Upper lobe of right lung (tissue), 1 donor: ENCODE data around the gene EN2. TPM values are rescaled to one million over a fixed set of nuclear protein-coding genes. Genes with fewer than 3 reads are reported as not detected.

Experiments used
- ATAC-seq: fragments of 200-7000 bp; cut with Tn5 transposase; one replicate; pipeline ENCODE4 v1.9.1; 2020; ENCODE audit warnings: mild to moderate bottlenecking, moderate library complexity
- DNase-seq: peaks from one replicate; pipeline ENCODE4 v3.0.0-alpha.2; 2020
- H3K27ac ChIP-seq: fragments of 200-600 bp; one replicate; pipeline ENCODE4 v1.8.0; 2022
- H3K27me3 ChIP-seq: fragments of 200-600 bp; one replicate; pipeline ENCODE4 v1.8.0; 2022; ENCODE audit warnings: mild to moderate bottlenecking
- H3K36me3 ChIP-seq: fragments of 200-600 bp; one replicate; pipeline ENCODE4 v1.8.0; 2022
- H3K4me1 ChIP-seq: fragments of 200-600 bp; one replicate; pipeline ENCODE4 v1.8.0; 2022
- H3K4me3 ChIP-seq: fragments of 200-600 bp; one replicate; pipeline ENCODE4 v1.8.0; 2022; ENCODE audit warnings: mild to moderate bottlenecking
- H3K9me3 ChIP-seq: fragments of 200-600 bp; one replicate; pipeline ENCODE4 v1.8.0; 2022
- intact Hi-C: fragments of 100-400 bp; cut with DNase I; formaldehyde crosslinking; loops from one replicate; pipeline ENCODE4 v1.11.0; 2022
- total RNA-seq: library from RNA; stranded (reverse); fragmentation: NEBNext Ultra II Directional; extraction: Animal tissue kit (Norgen Biotek cat#: 25700); gene quantifications from one replicate; pipeline ENCODE4 v1.2.1, GENCODE V29; 2021
- TF ChIP-seq, protein P1 (sequence below): fragments of 200-600 bp; IDR thresholded peaks from one replicate; pipeline ENCODE4 v1.8.0; 2022; ENCODE audit warnings: antibody characterized with exemption
- donor health status: DM: no; HTN: yes; CAD: no; lungs with severe emphysema.

EN2 gene
- total RNA-seq, 1 donor from 2014 or later: not detected

DNA sequence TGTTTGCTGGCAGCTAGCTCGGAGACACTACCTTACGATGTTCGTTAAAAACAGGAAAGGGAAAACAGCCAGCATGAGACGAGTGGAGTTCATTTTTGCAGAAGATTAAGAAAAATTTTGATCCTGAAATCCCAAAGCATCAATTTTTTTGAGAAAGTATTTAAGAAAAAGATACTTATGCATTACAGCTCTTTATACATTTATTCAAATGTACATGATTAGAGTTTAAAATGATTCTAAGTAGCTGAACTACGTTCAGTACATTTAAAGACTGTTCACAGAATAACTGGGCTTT lies 53.7 kb downstream of the EN2 start:
- no peak overlapping the region for H3K4me3 ChIP-seq
- intact Hi-C loops: no loop called here
- H3K27me3 ChIP-seq: peaks cover 93% of the 10 kb centered on the region
- H3K9me3 ChIP-seq: no peaks in the 10 kb centered on the region
- no peak for ATAC-seq
- TF ChIP-seq, protein P1, sequence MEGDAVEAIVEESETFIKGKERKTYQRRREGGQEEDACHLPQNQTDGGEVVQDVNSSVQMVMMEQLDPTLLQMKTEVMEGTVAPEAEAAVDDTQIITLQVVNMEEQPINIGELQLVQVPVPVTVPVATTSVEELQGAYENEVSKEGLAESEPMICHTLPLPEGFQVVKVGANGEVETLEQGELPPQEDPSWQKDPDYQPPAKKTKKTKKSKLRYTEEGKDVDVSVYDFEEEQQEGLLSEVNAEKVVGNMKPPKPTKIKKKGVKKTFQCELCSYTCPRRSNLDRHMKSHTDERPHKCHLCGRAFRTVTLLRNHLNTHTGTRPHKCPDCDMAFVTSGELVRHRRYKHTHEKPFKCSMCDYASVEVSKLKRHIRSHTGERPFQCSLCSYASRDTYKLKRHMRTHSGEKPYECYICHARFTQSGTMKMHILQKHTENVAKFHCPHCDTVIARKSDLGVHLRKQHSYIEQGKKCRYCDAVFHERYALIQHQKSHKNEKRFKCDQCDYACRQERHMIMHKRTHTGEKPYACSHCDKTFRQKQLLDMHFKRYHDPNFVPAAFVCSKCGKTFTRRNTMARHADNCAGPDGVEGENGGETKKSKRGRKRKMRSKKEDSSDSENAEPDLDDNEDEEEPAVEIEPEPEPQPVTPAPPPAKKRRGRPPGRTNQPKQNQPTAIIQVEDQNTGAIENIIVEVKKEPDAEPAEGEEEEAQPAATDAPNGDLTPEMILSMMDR: no peak
- no peaks in the 10 kb centered on the region for H3K36me3 ChIP-seq
- H3K4me1 ChIP-seq: peaks cover 7% of the 10 kb centered on the region
- no peak for DNase-seq
- no peak overlapping the region for H3K27ac ChIP-seq

DNA sequence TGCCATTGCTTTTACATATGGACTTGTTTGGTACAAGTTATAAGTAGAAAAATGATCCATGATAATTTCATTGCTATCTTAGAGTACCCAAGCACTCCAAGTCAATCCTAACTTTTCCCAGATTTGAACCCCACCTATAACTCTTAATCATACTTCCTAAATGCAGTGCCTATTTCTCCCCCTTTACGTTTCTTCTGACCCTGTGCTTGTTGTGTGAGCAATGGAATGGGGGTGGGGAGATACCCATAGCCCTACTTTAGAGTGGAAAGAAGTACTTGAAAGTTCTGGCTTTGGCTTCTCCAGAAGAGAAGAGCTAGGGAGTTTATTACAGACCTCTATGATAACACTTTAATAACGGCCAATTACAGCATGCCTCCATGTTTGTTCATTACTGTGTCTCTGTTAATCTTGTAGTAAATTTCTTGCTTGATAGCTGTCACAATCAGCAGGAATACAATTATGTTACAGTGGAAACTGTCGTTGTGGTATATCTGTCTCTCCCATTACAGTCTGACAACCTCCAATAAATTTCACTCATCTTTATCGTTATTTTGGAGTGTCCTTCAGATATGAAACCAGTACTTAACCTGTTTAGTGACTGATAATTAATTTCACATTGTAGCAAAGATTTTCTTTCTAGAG lies 54.4 kb downstream of the EN2 start:
- H3K4me1 ChIP-seq: peaks cover 7% of the 10 kb centered on the region
- intact Hi-C loops: no loop called here
- TF ChIP-seq, protein P1: no peak
- H3K4me3 ChIP-seq: no peak overlapping the region
- DNase-seq (no peak), ATAC-seq (no peak)
- H3K27ac ChIP-seq: no peak overlapping the region
- no peaks in the 10 kb centered on the region for H3K9me3 ChIP-seq
- H3K27me3 ChIP-seq: peaks cover 93% of the 10 kb centered on the region
- no peaks in the 10 kb centered on the region for H3K36me3 ChIP-seq

DNA sequence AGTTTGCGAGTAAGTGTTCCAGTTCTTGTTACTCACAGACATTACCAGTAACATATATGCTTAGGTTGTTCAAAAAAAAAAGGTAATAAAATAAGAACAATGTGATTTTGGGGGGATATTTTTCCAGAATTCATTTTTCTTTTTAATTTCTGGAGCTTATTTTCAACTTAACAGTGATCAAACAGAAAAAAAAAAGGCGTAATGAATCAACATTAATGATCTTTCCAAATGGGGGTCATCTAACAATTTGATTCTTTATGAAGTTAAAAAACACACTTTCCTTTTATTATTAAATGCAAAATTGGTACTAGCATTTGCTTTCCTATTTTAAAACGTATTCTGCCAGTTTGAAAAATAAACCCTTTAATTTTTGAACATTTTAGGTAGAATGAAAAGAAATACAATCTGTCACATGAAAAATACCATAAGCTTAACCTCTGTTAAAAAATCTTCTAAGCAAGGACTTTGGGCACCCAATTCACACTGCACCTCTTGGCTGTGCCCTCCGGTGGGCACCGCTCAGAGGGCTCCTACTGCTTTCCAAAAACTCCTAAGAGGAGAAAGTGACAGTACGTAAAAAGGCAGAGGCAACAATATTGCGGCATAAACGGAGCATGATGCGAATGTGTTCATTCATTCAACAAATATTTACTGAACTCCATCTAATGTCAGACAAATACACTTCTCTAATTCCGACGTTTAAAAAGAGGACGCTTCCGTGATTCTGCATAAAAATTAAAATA lies 55.8 kb downstream of the EN2 start:
- intact Hi-C loops: no loop called here
- Histone ChIP-seq H3K36me3 (no peaks in the 10 kb centered on the region), H3K27ac (no peak overlapping the region), H3K4me3 (no peak overlapping the region), H3K9me3 (no peaks in the 10 kb centered on the region), H3K27me3 (peaks cover 83% of the 10 kb centered on the region), H3K4me1 (peaks cover 7% of the 10 kb centered on the region)
- no peak for DNase-seq
- ATAC-seq: no peak
- TF ChIP-seq, protein P1: no peak

DNA sequence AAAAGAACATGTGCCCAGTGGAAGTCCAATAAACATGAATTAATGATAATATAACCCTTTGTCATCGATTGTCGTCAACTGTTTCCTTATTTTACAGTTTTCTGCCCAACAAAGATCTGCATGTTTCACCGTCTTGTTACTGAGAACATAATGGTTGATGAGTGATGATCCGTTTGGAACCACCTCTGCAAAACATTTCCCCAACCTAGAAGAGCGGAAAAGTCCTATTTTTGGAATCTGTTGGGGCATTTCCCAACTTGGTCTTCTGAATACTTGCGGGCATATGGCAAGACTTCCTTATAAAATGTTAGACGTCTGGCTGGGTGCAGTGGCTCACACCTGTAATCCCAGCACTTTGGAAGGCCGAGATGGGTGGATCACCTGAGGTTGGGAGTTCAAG lies 56.4 kb downstream of the EN2 start:
- H3K4me3 ChIP-seq: no peak overlapping the region
- DNase-seq (no peak), ATAC-seq (no peak)
- no peak overlapping the region for H3K27ac ChIP-seq
- intact Hi-C loops: no loop called here
- H3K36me3 ChIP-seq: no peaks in the 10 kb centered on the region
- peaks cover 7% of the 10 kb centered on the region for H3K4me1 ChIP-seq
- TF ChIP-seq, protein P1: no peak
- H3K27me3 ChIP-seq: peaks cover 82% of the 10 kb centered on the region
- no peaks in the 10 kb centered on the region for H3K9me3 ChIP-seq

Other genes starting within 250 kb of the EN2 start
- gene INSIG1, start 160.3 kb upstream of the EN2 start, total RNA-seq: 90.7 TPM
- gene CNPY1, start 88.4 kb downstream of the EN2 start, total RNA-seq: not detected
- 62.8 TPM for gene RBM33, start 186.5 kb downstream of the EN2 start, total RNA-seq